IMR-90 (cell line): ENCODE measurements around the gene CNTLN.
"Not testable (repeated sequence)": the region's sequence is repeated elsewhere in the genome, so short reads cannot be mapped to it uniquely, and the experiment has no call there.

ENCODE experiments used
- CEBPB ChIP-seq: IDR thresholded peaks from 2 replicates; pipeline ENCODE4 v1.6.1; 2012; ENCODE audit warnings: low read depth, low read length, improper control_type of control experiment
- POLR2A ChIP-seq: IDR thresholded peaks from 2 replicates; pipeline ENCODE4 v1.6.1; 2012; ENCODE audit warnings: mild to moderate bottlenecking, low read depth, low read length
- TF ChIP-seq, protein P1 (sequence below): conservative IDR thresholded peaks from 2 replicates; pipeline ENCODE4 v1.5.1; 2012; ENCODE audit warnings: mild to moderate bottlenecking, low read depth, low read length, improper control_type of control experiment

DNA sequence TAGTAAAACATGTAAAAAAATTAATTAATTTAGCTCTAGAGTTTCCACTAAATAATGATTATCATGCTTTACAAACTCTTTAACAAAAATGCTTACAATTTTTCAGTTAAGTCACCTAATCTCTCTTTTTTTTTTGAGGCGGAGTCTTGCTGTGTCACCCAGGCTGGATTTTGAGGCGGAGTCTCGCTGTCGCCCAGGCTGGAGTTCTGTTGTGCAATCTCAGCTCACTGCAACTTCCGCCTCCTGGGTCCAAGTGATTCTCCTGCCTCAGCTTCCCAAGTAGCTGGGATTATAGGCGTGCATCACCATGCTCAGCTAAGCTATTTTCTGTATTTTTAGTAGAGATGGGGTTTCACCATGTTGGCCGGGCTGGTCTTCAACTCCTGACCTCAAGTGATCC, 391.9 kb downstream of the CNTLN start:
- TF ChIP-seq CEBPB, POLR2A: not testable (repeated sequence)
- TF ChIP-seq, protein P1, sequence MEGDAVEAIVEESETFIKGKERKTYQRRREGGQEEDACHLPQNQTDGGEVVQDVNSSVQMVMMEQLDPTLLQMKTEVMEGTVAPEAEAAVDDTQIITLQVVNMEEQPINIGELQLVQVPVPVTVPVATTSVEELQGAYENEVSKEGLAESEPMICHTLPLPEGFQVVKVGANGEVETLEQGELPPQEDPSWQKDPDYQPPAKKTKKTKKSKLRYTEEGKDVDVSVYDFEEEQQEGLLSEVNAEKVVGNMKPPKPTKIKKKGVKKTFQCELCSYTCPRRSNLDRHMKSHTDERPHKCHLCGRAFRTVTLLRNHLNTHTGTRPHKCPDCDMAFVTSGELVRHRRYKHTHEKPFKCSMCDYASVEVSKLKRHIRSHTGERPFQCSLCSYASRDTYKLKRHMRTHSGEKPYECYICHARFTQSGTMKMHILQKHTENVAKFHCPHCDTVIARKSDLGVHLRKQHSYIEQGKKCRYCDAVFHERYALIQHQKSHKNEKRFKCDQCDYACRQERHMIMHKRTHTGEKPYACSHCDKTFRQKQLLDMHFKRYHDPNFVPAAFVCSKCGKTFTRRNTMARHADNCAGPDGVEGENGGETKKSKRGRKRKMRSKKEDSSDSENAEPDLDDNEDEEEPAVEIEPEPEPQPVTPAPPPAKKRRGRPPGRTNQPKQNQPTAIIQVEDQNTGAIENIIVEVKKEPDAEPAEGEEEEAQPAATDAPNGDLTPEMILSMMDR = not testable (repeated sequence)
